K562 (cell line): ENCODE data around the gene SPAG9. TPM values are rescaled to one million over a fixed set of nuclear protein-coding genes. Genes with fewer than 3 reads are reported as not detected.

Experiments
- ATF6 ChIP-seq: sonication (generic); formaldehyde crosslinking; IDR thresholded peaks from 2 replicates; pipeline ENCODE4 v1.4.0; 2020; ENCODE audit warnings: mild to moderate bottlenecking, missing genetic modification reagents
- KLF10 ChIP-seq: fragments of 250-450 bp; sonication (Bioruptor Pico); IDR thresholded peaks from 2 replicates; pipeline ENCODE4 v1.6.1; 2021; ENCODE audit warnings: matching md5 sums
- SOX6 ChIP-seq: fragments of 450-650 bp; IDR thresholded peaks from 2 replicates; pipeline ENCODE4 v1.6.1; 2014; ENCODE audit warnings: mild to moderate bottlenecking
- SUPT5H ChIP-seq: fragments of 450-650 bp; IDR thresholded peaks from 2 replicates; pipeline ENCODE4 v1.6.1; 2016
- THRB ChIP-seq: fragments of 450-650 bp; formaldehyde crosslinking; conservative IDR thresholded peaks from 2 replicates; pipeline ENCODE4 v1.4.0; 2022; ENCODE audit warnings: mild to moderate bottlenecking, missing genetic modification characterization
- ZNF41 ChIP-seq: fragments of 250-450 bp; sonication (Bioruptor Pico); conservative IDR thresholded peaks from 2 replicates; pipeline ENCODE4 v1.4.0; 2020; ENCODE audit warnings: mild to moderate bottlenecking
- polyA plus RNA-seq, 8 experiments: library from polyadenylated mRNA; depleted of rRNA in 4 of 8; stranded (reverse) in 5 of 8; unstranded in 3 of 8; fragments of >200 nt; fragmentation: Nextera tagmentation in 2 of 8; fragmentation: Illumina TruSeq in 1 of 8; extraction: Ambion mirVana in 2 of 8; extraction: Trizol in 1 of 8; gene quantifications; 2 replicates each; pipeline versions ENCODE4 v1.2.1 to v1.2.3, GENCODE V29; 2011 to 2014; ENCODE audit warnings: inconsistent platforms in 1 of 8, missing spikeins in 1 of 8
- total RNA-seq, 7 experiments: library from RNA; depleted of rRNA in 6 of 7; stranded (reverse); fragments of >200 nt in 6 of 7; fragmentation: Illumina TruSeq in 2 of 7; extraction: Trizol in 2 of 7; gene quantifications; 2 replicates each; pipeline versions ENCODE4 v1.2.1 to v1.2.3, GENCODE V29; 2011 to 2021; ENCODE audit warnings: low replicate concordance in 1 of 7
- TF ChIP-seq, protein P1 (sequence below): fragments of 200-800 bp; sonication (Bioruptor generic); IDR thresholded peaks from 2 replicates; pipeline ENCODE4 v1.6.1; 2016; ENCODE audit warnings: missing genetic modification characterization, missing compliant biosample characterization
- TF ChIP-seq, protein P2 (sequence below), 2 experiments: fragments of 450-650 bp in 1 of 2; sonication (generic) in 1 of 2; formaldehyde crosslinking; conservative IDR thresholded peaks; 2 replicates each; pipeline versions ENCODE4 v1.4.0 to v1.8.1; 2020 to 2022; ENCODE audit warnings: mild to moderate bottlenecking in 1 of 2, missing genetic modification reagents in 1 of 2
- TF ChIP-seq, protein P3 (sequence below): sonication (generic); formaldehyde crosslinking; IDR thresholded peaks from 2 replicates; pipeline ENCODE4 v1.8.0; 2022; ENCODE audit warnings: mild to moderate bottlenecking, missing genetic modification reagents
- TF ChIP-seq, protein P4 (sequence below): fragments of 200-800 bp; sonication (Bioruptor generic); IDR thresholded peaks from 2 replicates; pipeline ENCODE4 v1.6.1; 2017; ENCODE audit warnings: missing genetic modification characterization, missing compliant biosample characterization

SPAG9 gene
- total and polyA plus RNA-seq, 9 of the 15 experiments (the other 6 are each of a cell fraction or from before 2014, with no cell fraction given), result 12.2 to 99.2 (median 58.2) TPM

- TF ChIP-seq ATF6, result no peak
- TF ChIP-seq, protein P1, sequence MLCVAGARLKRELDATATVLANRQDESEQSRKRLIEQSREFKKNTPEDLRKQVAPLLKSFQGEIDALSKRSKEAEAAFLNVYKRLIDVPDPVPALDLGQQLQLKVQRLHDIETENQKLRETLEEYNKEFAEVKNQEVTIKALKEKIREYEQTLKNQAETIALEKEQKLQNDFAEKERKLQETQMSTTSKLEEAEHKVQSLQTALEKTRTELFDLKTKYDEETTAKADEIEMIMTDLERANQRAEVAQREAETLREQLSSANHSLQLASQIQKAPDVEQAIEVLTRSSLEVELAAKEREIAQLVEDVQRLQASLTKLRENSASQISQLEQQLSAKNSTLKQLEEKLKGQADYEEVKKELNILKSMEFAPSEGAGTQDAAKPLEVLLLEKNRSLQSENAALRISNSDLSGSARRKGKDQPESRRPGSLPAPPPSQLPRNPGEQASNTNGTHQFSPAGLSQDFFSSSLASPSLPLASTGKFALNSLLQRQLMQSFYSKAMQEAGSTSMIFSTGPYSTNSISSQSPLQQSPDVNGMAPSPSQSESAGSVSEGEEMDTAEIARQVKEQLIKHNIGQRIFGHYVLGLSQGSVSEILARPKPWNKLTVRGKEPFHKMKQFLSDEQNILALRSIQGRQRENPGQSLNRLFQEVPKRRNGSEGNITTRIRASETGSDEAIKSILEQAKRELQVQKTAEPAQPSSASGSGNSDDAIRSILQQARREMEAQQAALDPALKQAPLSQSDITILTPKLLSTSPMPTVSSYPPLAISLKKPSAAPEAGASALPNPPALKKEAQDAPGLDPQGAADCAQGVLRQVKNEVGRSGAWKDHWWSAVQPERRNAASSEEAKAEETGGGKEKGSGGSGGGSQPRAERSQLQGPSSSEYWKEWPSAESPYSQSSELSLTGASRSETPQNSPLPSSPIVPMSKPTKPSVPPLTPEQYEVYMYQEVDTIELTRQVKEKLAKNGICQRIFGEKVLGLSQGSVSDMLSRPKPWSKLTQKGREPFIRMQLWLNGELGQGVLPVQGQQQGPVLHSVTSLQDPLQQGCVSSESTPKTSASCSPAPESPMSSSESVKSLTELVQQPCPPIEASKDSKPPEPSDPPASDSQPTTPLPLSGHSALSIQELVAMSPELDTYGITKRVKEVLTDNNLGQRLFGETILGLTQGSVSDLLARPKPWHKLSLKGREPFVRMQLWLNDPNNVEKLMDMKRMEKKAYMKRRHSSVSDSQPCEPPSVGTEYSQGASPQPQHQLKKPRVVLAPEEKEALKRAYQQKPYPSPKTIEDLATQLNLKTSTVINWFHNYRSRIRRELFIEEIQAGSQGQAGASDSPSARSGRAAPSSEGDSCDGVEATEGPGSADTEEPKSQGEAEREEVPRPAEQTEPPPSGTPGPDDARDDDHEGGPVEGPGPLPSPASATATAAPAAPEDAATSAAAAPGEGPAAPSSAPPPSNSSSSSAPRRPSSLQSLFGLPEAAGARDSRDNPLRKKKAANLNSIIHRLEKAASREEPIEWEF (CRISPR knock-in tag), result peak; percentile 68
- TF ChIP-seq SUPT5H, result no peak
- TF ChIP-seq, protein P2, sequence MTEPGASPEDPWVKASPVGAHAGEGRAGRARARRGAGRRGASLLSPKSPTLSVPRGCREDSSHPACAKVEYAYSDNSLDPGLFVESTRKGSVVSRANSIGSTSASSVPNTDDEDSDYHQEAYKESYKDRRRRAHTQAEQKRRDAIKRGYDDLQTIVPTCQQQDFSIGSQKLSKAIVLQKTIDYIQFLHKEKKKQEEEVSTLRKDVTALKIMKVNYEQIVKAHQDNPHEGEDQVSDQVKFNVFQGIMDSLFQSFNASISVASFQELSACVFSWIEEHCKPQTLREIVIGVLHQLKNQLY (CRISPR knock-in tag; conservative IDR thresholded peaks at IDR 0.05), result no peak
- TF ChIP-seq ZNF41 (CRISPR knock-in tag), result no peak
- TF ChIP-seq, protein P3, sequence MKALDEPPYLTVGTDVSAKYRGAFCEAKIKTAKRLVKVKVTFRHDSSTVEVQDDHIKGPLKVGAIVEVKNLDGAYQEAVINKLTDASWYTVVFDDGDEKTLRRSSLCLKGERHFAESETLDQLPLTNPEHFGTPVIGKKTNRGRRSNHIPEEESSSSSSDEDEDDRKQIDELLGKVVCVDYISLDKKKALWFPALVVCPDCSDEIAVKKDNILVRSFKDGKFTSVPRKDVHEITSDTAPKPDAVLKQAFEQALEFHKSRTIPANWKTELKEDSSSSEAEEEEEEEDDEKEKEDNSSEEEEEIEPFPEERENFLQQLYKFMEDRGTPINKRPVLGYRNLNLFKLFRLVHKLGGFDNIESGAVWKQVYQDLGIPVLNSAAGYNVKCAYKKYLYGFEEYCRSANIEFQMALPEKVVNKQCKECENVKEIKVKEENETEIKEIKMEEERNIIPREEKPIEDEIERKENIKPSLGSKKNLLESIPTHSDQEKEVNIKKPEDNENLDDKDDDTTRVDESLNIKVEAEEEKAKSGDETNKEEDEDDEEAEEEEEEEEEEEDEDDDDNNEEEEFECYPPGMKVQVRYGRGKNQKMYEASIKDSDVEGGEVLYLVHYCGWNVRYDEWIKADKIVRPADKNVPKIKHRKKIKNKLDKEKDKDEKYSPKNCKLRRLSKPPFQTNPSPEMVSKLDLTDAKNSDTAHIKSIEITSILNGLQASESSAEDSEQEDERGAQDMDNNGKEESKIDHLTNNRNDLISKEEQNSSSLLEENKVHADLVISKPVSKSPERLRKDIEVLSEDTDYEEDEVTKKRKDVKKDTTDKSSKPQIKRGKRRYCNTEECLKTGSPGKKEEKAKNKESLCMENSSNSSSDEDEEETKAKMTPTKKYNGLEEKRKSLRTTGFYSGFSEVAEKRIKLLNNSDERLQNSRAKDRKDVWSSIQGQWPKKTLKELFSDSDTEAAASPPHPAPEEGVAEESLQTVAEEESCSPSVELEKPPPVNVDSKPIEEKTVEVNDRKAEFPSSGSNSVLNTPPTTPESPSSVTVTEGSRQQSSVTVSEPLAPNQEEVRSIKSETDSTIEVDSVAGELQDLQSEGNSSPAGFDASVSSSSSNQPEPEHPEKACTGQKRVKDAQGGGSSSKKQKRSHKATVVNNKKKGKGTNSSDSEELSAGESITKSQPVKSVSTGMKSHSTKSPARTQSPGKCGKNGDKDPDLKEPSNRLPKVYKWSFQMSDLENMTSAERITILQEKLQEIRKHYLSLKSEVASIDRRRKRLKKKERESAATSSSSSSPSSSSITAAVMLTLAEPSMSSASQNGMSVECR (CRISPR knock-in tag), result no peak
- no peak for TF ChIP-seq KLF10 (CRISPR knock-in tag)
- TF ChIP-seq SOX6, result no peak
- no peak for TF ChIP-seq THRB (CRISPR knock-in tag)
- TF ChIP-seq, protein P4, sequence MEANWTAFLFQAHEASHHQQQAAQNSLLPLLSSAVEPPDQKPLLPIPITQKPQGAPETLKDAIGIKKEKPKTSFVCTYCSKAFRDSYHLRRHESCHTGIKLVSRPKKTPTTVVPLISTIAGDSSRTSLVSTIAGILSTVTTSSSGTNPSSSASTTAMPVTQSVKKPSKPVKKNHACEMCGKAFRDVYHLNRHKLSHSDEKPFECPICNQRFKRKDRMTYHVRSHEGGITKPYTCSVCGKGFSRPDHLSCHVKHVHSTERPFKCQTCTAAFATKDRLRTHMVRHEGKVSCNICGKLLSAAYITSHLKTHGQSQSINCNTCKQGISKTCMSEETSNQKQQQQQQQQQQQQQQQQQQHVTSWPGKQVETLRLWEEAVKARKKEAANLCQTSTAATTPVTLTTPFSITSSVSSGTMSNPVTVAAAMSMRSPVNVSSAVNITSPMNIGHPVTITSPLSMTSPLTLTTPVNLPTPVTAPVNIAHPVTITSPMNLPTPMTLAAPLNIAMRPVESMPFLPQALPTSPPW (CRISPR knock-in tag), result peak; percentile 88
Observed at GRCh38 chr17:50931144-50931908, 189.3 kb downstream of the SPAG9 start (continued).
